HG03159 (cell line): ENCODE measurements around the gene ZNF649.
"Not testable (repeated sequence)": the region's sequence is repeated elsewhere in the genome, so short reads cannot be mapped to it uniquely, and the experiment has no call there.

ENCODE experiments used
- ATAC-seq: cut with Tn5 transposase; IDR thresholded peaks from one replicate; pipeline ENCODE4 v1.9.1; 2021; ENCODE audit warnings: mild to moderate bottlenecking, moderate library complexity; ENCODE audit not compliant: unreplicated experiment

The ZNF649 gene

GRCh38 chr19:51904331-51905165 lies at the start of gene ZNF649:
Gene ZNF649, minus strand, starts transcription at chr19:51905017. Its CDS starts 4,910 bp downstream, at chr19:51900107.
- peak; percentile 82 for ATAC-seq

GRCh38 chr19:51948975-51949374 lies 44.2 kb upstream of the ZNF649 start:
- ATAC-seq = no peak

GRCh38 chr19:51946602-51947001 lies 41.8 kb upstream of the ZNF649 start:
- no peak for ATAC-seq

DNA sequence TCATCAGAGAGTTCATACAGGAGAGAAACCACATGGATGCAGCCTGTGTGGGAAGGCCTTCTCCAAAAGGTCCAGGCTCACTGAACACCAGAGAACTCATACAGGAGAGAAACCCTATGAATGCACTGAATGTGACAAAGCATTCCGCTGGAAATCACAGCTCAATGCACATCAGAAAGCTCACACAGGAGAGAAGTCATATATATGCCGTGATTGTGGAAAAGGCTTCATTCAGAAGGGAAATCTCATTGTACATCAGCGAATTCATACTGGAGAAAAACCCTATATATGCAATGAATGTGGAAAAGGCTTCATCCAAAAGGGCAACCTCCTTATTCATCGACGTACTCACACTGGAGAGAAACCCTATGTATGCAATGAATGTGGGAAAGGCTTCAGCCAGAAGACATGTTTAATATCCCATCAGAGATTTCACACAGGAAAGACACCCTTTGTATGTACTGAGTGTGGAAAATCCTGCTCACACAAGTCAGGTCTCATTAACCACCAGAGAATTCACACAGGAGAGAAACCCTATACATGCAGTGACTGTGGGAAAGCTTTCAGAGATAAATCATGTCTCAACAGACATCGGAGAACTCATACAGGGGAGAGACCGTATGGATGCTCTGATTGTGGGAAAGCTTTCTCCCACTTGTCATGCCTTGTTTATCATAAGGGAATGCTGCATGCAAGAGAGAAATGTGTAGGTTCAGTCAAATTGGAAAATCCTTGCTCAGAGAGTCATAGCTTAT lies 40.2 kb upstream of the ZNF649 start:
- no peak for ATAC-seq

GRCh38 chr19:51938936-51939335 lies 34.1 kb upstream of the ZNF649 start:
- ATAC-seq = no peak

DNA sequence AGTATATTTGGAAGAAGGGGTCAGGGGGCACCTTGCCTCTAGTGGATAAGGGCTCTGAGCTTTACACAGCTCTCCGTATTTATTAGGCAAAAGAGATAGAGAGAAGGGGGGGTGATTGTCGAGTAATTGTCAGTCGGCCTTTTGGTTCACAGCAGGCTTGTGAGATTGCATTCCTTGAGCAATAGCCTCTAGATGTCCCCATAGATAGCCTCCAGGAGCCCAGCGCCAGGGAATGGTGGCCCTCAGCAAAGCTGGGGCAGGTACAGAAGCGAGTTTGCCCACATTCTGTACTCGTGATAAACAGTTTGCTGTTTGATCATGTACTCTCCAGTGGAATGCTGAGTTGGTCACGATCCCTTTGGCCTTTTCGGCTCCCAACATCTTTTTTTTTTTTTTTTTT lies 27.1 kb upstream of the ZNF649 start:
- no peak for ATAC-seq

DNA sequence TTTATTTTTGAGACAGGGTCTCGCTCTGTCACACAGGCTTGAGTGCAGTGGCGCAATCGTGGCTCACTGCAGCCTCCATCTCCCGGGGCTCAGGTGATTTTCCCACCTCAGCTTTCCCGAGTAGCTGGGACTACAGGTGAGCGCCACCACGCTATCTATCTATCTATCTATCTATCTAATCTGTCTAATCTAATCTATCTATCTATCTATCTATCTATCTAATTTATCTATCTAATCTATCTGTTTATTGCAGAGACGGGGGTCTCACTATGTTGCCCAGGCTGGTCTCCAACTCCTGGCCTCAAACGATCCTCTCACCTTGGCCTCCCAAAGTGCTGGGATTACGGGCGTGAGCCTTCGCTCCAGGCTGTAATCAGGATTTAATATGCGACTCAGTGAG lies 23.0 kb upstream of the ZNF649 start:
- ATAC-seq = no peak

GRCh38 chr19:51926784-51927741 lies 22.2 kb upstream of the ZNF649 start, which contains the start of gene ZNF613:
Gene ZNF613, plus strand, starts transcription at chr19:51927472. Its CDS starts 8,749 bp downstream, at chr19:51936221.
- peak; percentile 76 for ATAC-seq

- ATAC-seq = no peak
These were observed 21.6 kb upstream of the ZNF649 start for GRCh38 chr19:51926426-51926783.

DNA sequence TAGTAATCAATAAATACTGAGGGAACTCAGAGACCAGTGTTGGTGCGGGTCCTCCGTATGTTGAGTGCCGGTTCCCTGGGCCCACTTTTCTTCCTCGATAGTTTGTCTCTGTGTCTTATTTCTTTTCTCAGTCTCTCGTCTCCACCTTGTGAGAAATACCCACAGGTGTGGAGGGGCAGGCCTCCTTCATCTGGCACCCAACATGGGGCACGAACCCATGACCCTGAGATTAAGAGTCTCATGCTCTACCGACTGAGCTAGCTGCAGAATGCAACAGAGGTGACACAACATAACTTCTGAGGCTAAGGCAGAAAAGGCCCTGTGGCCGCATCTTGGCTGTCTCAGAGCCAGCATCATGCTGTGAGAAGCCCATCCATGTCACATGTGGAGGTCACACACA lies 17.1 kb upstream of the ZNF649 start:
- no peak for ATAC-seq

GRCh38 chr19:51919606-51920005 lies 14.8 kb upstream of the ZNF649 start:
- ATAC-seq = no peak

DNA sequence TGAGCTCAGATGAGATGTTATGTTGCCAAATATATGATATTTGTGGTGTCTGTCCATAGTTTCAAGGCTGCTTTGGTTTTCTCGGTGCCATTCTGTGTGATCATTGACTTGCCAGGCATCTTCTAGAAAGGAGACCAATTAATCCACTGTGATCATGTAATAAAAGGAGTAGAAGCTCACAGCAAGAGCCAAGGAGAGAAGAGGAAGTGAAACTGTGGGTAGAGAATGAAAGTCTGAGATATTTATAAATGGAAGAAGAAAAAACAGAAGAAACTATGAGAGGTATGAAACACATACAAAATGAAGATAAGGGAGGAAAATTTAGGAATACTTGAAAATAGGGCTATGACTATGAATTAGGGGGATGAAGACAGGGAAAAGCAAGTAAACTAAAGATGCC lies 11.3 kb upstream of the ZNF649 start:
- ATAC-seq = no peak

DNA sequence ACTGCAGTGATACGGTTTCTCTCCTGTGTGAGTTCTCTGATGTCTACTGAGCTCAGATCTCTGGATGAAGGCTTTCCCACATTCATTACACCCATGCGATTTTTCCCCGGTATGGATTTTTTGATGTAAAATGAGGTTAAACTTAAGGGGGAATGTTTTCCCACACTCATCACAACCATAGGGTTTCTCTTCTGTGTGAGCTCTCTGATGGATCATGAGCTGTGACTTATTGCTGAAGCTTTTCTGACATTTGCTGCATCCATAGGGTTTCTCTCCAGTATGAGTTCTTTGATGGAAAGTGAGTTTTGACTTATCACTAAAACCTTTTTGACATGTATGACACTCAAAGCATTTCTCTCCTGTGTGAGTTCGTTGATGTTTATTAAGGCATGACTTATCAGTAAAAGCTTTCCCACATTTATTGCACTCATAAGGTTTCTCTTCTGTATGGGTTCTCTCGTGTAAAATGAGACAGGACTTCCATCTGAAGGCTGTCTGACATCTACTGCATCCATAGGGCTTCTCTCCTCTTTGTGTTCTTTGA lies 10.6 kb upstream of the ZNF649 start:
- no peak for ATAC-seq

DNA sequence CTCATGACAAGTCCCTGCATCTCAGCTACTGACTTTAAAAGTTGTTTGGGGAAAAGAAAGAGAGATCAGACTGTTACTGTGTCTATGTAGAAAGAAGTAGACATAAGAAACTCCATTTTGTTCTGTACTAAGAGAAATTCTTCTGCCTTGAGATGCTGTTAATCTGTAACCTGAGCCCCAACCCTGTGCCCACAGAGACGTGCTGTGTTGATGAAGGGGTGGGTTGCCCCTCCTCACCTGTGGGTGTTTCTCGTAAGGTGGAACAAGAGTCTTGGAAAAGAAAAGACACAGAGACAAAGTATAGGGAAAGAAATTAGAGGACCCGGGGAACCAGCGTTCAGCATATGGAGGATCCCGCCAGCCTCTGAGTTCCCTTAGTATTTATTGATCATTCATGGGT lies 3.2 kb upstream of the ZNF649 start:
- not testable (repeated sequence) for ATAC-seq

- not testable (repeated sequence) for ATAC-seq
These were observed 1.3 kb upstream of the ZNF649 start for GRCh38 chr19:51906108-51906507.

DNA sequence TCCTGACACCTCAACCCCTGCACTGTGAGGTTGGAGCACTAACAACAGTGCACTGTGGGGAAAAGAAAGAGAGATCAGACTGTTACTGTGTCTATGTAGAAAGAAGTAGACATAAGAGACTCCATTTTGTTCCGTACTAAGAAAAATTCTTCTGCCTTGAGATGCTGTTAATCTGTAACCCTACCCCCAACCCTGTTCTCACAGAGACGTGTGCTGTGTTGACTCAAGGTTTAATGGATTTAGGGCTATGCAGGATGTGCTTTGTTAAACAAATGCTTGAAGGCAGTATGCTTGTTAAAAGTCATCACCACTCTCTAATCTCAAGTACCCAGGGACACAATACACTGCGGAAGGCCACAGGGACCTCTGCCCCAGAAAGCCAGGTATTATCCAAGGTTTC lies 822 bp upstream of the ZNF649 start:
- ATAC-seq = not testable (repeated sequence)

DNA sequence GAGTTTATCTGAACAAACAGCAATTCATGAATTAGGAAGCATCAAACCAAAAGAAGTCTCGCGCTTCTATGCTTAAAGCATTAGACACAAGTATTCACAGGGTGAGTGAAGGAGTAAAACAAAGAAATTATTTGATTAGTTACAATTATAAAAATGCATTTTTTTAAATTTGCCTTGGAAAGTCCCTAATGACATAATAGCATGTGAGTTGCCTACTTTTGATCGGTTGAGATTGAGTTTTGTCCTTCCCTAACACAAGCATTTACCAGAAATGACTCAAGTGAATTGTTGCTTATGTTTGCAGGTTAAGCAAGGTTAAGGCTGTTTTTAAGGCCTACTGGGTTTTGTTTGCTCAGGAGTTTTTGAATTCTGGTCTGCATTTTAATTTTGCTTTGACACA lies 389 bp upstream of the ZNF649 start:
- ATAC-seq = no peak

DNA sequence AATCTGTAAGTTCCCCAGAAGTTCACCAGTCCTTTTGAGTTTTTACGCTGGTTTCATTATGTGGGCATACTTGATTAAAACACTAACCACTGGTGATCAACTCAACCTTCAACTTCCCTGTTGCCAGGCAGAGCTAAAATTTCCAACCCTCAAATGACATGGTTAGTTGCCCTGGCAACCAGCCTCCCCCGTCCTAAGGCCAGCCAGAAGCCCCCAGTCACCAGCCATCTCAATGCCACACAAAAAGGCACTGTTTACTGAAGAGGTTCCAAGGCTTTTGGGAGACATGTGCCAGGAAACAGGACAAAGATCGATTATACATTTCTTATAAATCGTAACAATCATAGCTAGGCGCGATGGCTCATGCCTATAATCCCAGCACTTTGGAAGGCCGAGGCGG lies 1.6 kb downstream of the ZNF649 start:
- ATAC-seq = no peak

GRCh38 chr19:51901860-51902259 lies 3.0 kb downstream of the ZNF649 start:
- no peak for ATAC-seq

DNA sequence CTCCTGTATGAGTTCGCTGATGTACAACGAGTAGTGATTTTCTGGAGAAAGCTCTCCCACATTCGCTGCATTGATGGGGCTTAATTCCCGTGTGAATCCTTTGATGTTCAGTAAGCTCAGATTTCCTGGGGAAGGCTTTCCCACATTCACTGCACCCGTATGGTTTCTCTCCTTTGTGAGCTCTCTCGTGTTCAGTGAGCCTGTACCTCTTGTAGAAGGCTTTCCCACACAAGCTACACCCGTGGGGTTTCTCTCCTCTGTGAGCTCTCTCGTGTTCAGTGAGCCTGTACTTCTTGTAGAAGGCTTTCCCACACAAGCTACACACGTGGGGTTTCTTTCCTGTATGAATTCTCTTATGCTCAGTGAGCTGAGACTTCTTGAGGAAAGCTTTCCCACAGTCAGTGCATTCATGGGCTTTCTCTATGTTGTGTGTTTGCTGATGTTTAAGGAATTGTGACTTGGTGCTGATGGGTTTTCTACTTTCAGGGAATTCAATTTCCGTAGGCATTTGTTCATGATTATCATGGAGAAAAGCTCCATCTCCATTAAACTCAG lies 13.5 kb downstream of the ZNF649 start:
- no peak for ATAC-seq
